GM12878 (cell line): ENCODE data around the gene PIGX. TPM values are rescaled to one million over a fixed set of nuclear protein-coding genes. Genes with fewer than 3 reads are reported as not detected.

Source experiments
- ATAC-seq: fragments of 200-7000 bp; cut with Tn5 transposase; 3 replicates; pipeline ENCODE4 v1.9.1; 2020; ENCODE audit warnings: mild to moderate bottlenecking, moderate library complexity
- BruUV-seq: library from RNA; stranded (reverse); fragments of 400-500 nt; replicated peaks from 2 replicates; lab custom pipeline; 2021; lab: Mats Ljungman, UMichigan
- CTCF ChIA-PET: fragments of 300-600 bp; sonication (Branson Sonifier 250); formaldehyde crosslinking; extraction: SDS; loops from one replicate; lab custom pipeline; 2021; ENCODE audit warnings: inconsistent platforms; lab: Yijun Ruan, JAX
- POLR2A ChIA-PET: fragments of 350-600 bp; formaldehyde crosslinking; extraction: SDS; loops from one replicate; lab custom pipeline; 2021; ENCODE audit warnings: inconsistent platforms; lab: Charles Lee
- RAD21 ChIA-PET: fragments of 300-600 bp; sonication (Branson Sonifier 250); formaldehyde crosslinking; loops from one replicate; lab custom pipeline; 2023; ENCODE audit warnings: antibody characterized with exemption; ENCODE audit not compliant: unreplicated experiment; lab: Charles Lee
- SMC1A ChIA-PET: fragments of 300-600 bp; sonication (Branson Sonifier 250); formaldehyde crosslinking; loops from one replicate; lab custom pipeline; 2023; ENCODE audit not compliant: unreplicated experiment, uncharacterized antibody; lab: Charles Lee
- DNase-seq: peaks from one replicate; pipeline ENCODE4 v3.0.0-alpha.2; 2011; ENCODE audit warnings: low read depth, low spot score
- FAIRE-seq: peaks from 3 replicates; lab custom pipeline; 2011; peaks lifted over from hg19 to GRCh38; lab: Jason Lieb, UNC
- H2AFZ ChIP-seq: 2 replicates; pipeline ENCODE4 v1.6.0; 2011; ENCODE audit warnings: low read depth, low read length, control low read depth; ENCODE audit not compliant: control insufficient read depth
- H3K27ac ChIP-seq: 2 replicates; pipeline ENCODE4 v1.5.1; 2011; ENCODE audit warnings: control low read depth; ENCODE audit not compliant: control insufficient read depth, insufficient read depth
- H3K27me3 ChIP-seq, 2 experiments: replicated peaks in 1 of 2; 2 replicates each; pipeline versions ENCODE4 v1.6.0 to v1.6.1; 2011; ENCODE audit warnings: low read length in 1 of 2; ENCODE audit not compliant: control insufficient read depth in 2 of 2, insufficient read depth in 2 of 2
- H3K36me3 ChIP-seq, 2 experiments: 2 replicates each; pipeline ENCODE4 v1.5.1; 2011; ENCODE audit warnings: low read length in 1 of 2; ENCODE audit not compliant: control insufficient read depth in 2 of 2, insufficient read depth in 2 of 2
- H3K4me1 ChIP-seq: 2 replicates; pipeline ENCODE4 v1.6.1; 2011; ENCODE audit warnings: mild to moderate bottlenecking, low read length, moderate library complexity, mixed read lengths; ENCODE audit not compliant: control insufficient read depth, insufficient read depth
- H3K4me2 ChIP-seq: 2 replicates; pipeline ENCODE4 v1.6.0; 2011; ENCODE audit warnings: control low read depth; ENCODE audit not compliant: control insufficient read depth, insufficient read depth
- H3K4me3 ChIP-seq: fragments of 200-600 bp; sonication (generic); 2 replicates; pipeline ENCODE4 v1.5.1; 2016
- H3K79me2 ChIP-seq: 2 replicates; pipeline ENCODE4 v1.6.0; 2011; ENCODE audit warnings: low read length; ENCODE audit not compliant: control insufficient read depth, insufficient read depth
- H3K9ac ChIP-seq: 2 replicates; pipeline ENCODE4 v1.8.0; 2011; ENCODE audit warnings: low read length, control low read depth, mixed read lengths; ENCODE audit not compliant: control insufficient read depth, insufficient read depth
- H3K9me3 ChIP-seq: replicated peaks from 3 replicates; pipeline ENCODE4 v1.5.1; 2011; ENCODE audit warnings: mild to moderate bottlenecking, low read length; ENCODE audit not compliant: control insufficient read depth, insufficient read depth
- H4K20me1 ChIP-seq: 2 replicates; pipeline ENCODE4 v1.6.0; 2011; ENCODE audit not compliant: control insufficient read depth, insufficient read depth
- CBFB ChIP-seq: IDR thresholded peaks from 2 replicates; pipeline ENCODE4 v1.6.1; 2016; ENCODE audit warnings: antibody characterized with exemption, low read depth
- CTCF ChIP-seq, 3 experiments: IDR thresholded peaks in 2 of 3; conservative IDR thresholded peaks in 1 of 3; 2 replicates each; pipeline ENCODE4 v1.5.1; 2011; ENCODE audit warnings: low read depth in 3 of 3, low read length in 3 of 3, mild to moderate bottlenecking in 3 of 3, control low read depth in 2 of 3, moderate library complexity in 2 of 3, inconsistent platforms in 1 of 3, mixed read lengths in 1 of 3; ENCODE audit not compliant: control insufficient read depth in 2 of 3, insufficient read depth in 1 of 3; ENCODE audit errors: extremely low read depth in 1 of 3
- DPF2 ChIP-seq: fragments of 450-650 bp; IDR thresholded peaks from 2 replicates; pipeline ENCODE4 v1.6.1; 2017; ENCODE audit warnings: mild to moderate bottlenecking
- EGR1 ChIP-seq, 2 experiments: IDR thresholded peaks; 1 replicate in 1 of 2; 2 replicates in 1 of 2; pipeline ENCODE4 v1.6.1; 2011 to 2012; ENCODE audit warnings: low read depth in 2 of 2, low read length in 2 of 2, borderline replicate concordance in 1 of 2, mild to moderate bottlenecking in 1 of 2, moderate library complexity in 1 of 2
- IRF4 ChIP-seq: IDR thresholded peaks from 2 replicates; pipeline ENCODE4 v1.6.1; 2011; ENCODE audit warnings: low read depth, low read length
- RAD21 ChIP-seq: IDR thresholded peaks from 2 replicates; pipeline ENCODE4 v1.6.1; 2011; ENCODE audit warnings: mild to moderate bottlenecking, low read depth, low read length, moderate library complexity; ENCODE audit not compliant: insufficient read depth
- SPI1 ChIP-seq: IDR thresholded peaks from 2 replicates; pipeline ENCODE4 v1.6.1; 2011; ENCODE audit warnings: low read depth, mild to moderate bottlenecking, low read length, moderate library complexity, borderline replicate concordance; ENCODE audit not compliant: insufficient read depth
- WRNIP1 ChIP-seq: IDR thresholded peaks from 2 replicates; pipeline ENCODE4 v1.6.1; 2011; ENCODE audit warnings: low read depth, low read length, improper control_type of control experiment, borderline replicate concordance
- WGBS: methylation state at CpG from one replicate; pipeline ENCODE4 v1.1.6; 2016; ENCODE audit warnings: low lambda C conversion rate; ENCODE audit not compliant: insufficient replicate concordance, insufficient coverage; ENCODE audit errors: missing lambda C conversion rate; 5-methylcytosine and 5-hydroxymethylcytosine counted together
- in situ Hi-C: fragments of 300-500 bp; cut with MboI; formaldehyde crosslinking; loops from 9 replicates; pipeline ENCODE4 v1.14.3; 2018; ENCODE audit warnings: mixed read lengths
- intact Hi-C: fragments of 100-400 bp; cut with micrococcal nuclease; formaldehyde crosslinking; loops from one replicate; pipeline ENCODE4 v1.14.2; 2022; ENCODE audit not compliant: unreplicated experiment
- polyA plus RNA-seq, 11 experiments: library from polyadenylated mRNA; depleted of rRNA in 4 of 11; unstranded in 6 of 11; stranded (reverse) in 5 of 11; fragments of >200 nt; fragmentation: Nextera tagmentation in 4 of 11; fragmentation: Illumina TruSeq in 1 of 11; extraction: Ambion mirVana in 4 of 11; extraction: Trizol in 1 of 11; gene quantifications; 1 replicate in 1 of 11; 2 replicates in 10 of 11; pipeline versions ENCODE4 v1.2.1 to v1.2.3, GENCODE V29; 2011 to 2016; ENCODE audit warnings: inconsistent platforms in 2 of 11, missing spikeins in 2 of 11, low read depth in 1 of 11
- total RNA-seq, 4 experiments: library from RNA; depleted of rRNA in 3 of 4; stranded (reverse); fragments of >200 nt in 3 of 4; fragmentation: Illumina TruSeq in 1 of 4; extraction: Trizol in 1 of 4; gene quantifications; 2 replicates each; pipeline versions ENCODE4 v1.2.1 to v1.2.3, GENCODE V29; 2013 to 2021

Gene PIGX
- total and polyA plus RNA-seq, 10 of the 15 experiments (the other 5 are each of a cell fraction or from before 2014, with no cell fraction given) = 3.8 to 40.0 (median 22.3) TPM

- no peak for TF ChIP-seq CTCF (IDR thresholded peaks at IDR 0.05 in 2 of 3, conservative IDR thresholded peaks at IDR 0.05 in 1 of 3; ENCODE audit: control insufficient read depth in 2 of 3, extremely low read depth in 1 of 3, insufficient read depth in 1 of 3, low read depth in 3 of 3, low read length in 3 of 3)
- TF ChIP-seq IRF4 = no peak
- no peak for TF ChIP-seq SPI1
- no peak for TF ChIP-seq WRNIP1
- no peak for TF ChIP-seq DPF2
These were observed 20.8 kb upstream of the PIGX start (continued) for GRCh38 chr3:196691386-196691785.

GRCh38 chr3:196694202-196694638 is 18.0 kb upstream of the PIGX start:
- Histone ChIP-seq H3K4me3 (no peak overlapping the region), H2AFZ (no peak overlapping the region), H3K79me2 (no peaks in the 10 kb centered on the region), H3K36me3 (no peaks in the 10 kb centered on the region), H3K4me2 (no peak overlapping the region)
- FAIRE-seq (no peak), DNase-seq (no peak)
- POLR2A ChIA-PET = interaction anchor here (0.5 kb wide), 1 partner anchor 70 kb away, joined by 4 read pairs; no protein-coding TSS in a partner anchor
- SMC1A ChIA-PET = no interaction called here
- TF ChIP-seq EGR1 (IDR thresholded peaks at IDR 0.05; ENCODE audit: borderline replicate concordance in 1 of 2, low read depth in 2 of 2, low read length in 2 of 2) (peak; percentile 69 to 72), CTCF (IDR thresholded peaks at IDR 0.05 in 2 of 3, conservative IDR thresholded peaks at IDR 0.05 in 1 of 3; ENCODE audit: control insufficient read depth in 2 of 3, extremely low read depth in 1 of 3, insufficient read depth in 1 of 3, low read depth in 3 of 3, low read length in 3 of 3) (peak in 1 of 3 experiments; percentile 13; a peak in 1 of 6 replicates), RAD21 (peak; percentile 21; the same call in 1 of the 2 replicates), CBFB (no peak)
- TF ChIP-seq, all 136 proteins: peak for 3
- no TSS peak for BruUV-seq
- 53% methylated on average over 1 of the region's 1 CpG for WGBS
- Histone ChIP-seq H3K9ac (no peak overlapping the region), H3K9me3 (no peaks in the 10 kb centered on the region), H3K4me1 (no peaks in the 10 kb centered on the region), H3K27ac (no peak overlapping the region), H4K20me1 (no peaks in the 10 kb centered on the region), H3K27me3 (no peaks in the 10 kb centered on the region)
- ATAC-seq = peak; percentile 33
- intact Hi-C loops = no loop called here
- in situ Hi-C loops = no loop called here
- CTCF ChIA-PET = interaction anchor here (1.0 to 1.6 kb wide), 4 partner anchors 9 to 86 kb away, joined by 3 to 7 read pairs (median 5); no protein-coding TSS in a partner anchor
- RAD21 ChIA-PET = no interaction called here
